ENCODE data around the gene MAST3.

DNA sequence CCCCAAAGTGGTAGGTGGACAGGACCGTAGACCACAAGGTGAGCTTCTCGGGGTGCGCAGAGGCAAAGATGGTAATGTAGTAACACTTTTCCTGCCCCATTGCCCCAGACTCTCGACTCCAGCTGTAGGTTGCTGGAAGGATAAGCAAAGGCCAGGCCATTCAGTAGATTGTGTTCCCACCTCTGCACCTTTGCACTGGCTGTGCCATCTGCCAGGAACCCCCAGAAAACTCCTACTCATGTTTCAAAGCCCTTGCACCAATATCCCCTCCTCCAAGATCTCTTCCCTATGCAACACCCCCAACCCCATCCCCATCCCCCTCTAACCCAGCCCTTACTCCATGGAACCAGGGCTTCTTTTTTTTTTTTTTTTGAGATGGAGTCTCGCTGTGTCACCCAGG, 29.2 kb upstream of the MAST3 start:
- TF ChIP-seq, protein P1, sequence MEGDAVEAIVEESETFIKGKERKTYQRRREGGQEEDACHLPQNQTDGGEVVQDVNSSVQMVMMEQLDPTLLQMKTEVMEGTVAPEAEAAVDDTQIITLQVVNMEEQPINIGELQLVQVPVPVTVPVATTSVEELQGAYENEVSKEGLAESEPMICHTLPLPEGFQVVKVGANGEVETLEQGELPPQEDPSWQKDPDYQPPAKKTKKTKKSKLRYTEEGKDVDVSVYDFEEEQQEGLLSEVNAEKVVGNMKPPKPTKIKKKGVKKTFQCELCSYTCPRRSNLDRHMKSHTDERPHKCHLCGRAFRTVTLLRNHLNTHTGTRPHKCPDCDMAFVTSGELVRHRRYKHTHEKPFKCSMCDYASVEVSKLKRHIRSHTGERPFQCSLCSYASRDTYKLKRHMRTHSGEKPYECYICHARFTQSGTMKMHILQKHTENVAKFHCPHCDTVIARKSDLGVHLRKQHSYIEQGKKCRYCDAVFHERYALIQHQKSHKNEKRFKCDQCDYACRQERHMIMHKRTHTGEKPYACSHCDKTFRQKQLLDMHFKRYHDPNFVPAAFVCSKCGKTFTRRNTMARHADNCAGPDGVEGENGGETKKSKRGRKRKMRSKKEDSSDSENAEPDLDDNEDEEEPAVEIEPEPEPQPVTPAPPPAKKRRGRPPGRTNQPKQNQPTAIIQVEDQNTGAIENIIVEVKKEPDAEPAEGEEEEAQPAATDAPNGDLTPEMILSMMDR (IDR thresholded peaks at IDR 0.05 in 8 of 11, conservative IDR thresholded peaks at IDR 0.05 in 3 of 11): no peak
- TF ChIP-seq POLR2A (IDR thresholded peaks at IDR 0.05) (no peak), POLR2AphosphoS5 (IDR thresholded peaks at IDR 0.05) (no peak)
